Spleen (tissue), 7 donors: ENCODE data around the gene CRHR2.

Experiments
- CTCF ChIP-seq, 11 experiments: fragments of 200-600 bp in 7 of 11; fragments of 450-650 bp in 4 of 11; sonication (generic) in 4 of 11; IDR thresholded peaks in 8 of 11; conservative IDR thresholded peaks in 3 of 11; 1 replicate in 7 of 11; 2 replicates in 4 of 11; pipeline versions ENCODE4 v1.4.0 to v1.8.0; 2016 to 2021; ENCODE audit warnings: antibody characterized with exemption in 11 of 11, inconsistent platforms in 4 of 11, mild to moderate bottlenecking in 1 of 11
- POLR2A ChIP-seq, 3 donors: fragments of 450-650 bp; IDR thresholded peaks; one replicate each; pipeline ENCODE4 v1.5.1; 2017; ENCODE audit warnings: antibody characterized with exemption in 3 of 3, mild to moderate bottlenecking in 1 of 3
- donor health status: DM: no; HTN: no; CAD: no; lungs with moderate emphysema.
- donor health status: DM: no; HTN: no; CAD: no.
- donor health status: DM: no; HTN: no; CAD: no.

DNA sequence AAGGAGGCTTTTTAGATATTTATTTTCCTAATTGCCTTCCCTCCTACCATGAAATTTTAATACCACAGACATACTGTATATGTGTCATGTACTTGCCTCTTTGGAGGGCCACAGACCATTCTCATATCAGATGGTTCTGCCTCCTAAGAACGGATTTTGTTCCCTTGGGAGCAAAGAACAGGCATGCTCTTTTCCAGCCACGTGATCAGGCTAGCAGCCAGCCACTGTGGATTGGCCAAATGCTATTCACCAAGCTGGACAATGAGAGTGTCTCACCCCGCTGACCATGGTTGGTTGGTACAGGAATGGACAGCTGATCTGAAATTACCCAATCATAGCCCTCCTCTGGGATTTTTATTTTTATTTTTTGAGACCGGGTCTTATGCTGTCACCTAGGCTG is 21.5 kb upstream of the CRHR2 start:
- TF ChIP-seq CTCF (IDR thresholded peaks at IDR 0.05 in 8 of 11, conservative IDR thresholded peaks at IDR 0.05 in 3 of 11) (no peak), POLR2A (IDR thresholded peaks at IDR 0.05) (no peak)
